Stimulated activated CD8-positive, alpha-beta memory T cell treated with anti-CD3 and anti-CD28 coated beads, Interleukin-4, amount 100 ng/mL, for 48 hours (primary cell): Measurements from ENCODE around the gene OTUD5.

Experiments used
- DNase-seq: peaks from one replicate; pipeline ENCODE4 v3.0.0-alpha.2; 2020

The OTUD5 gene

GRCh38 chrX:48972220-48973164, 15.1 kb upstream of the OTUD5 start:
- peak; percentile 41 for DNase-seq

- DNase-seq: peak; percentile 27
These were observed 14.1 kb upstream of the OTUD5 start, which contains the start of gene KCND1 for GRCh38 chrX:48971249-48972219. Gene KCND1 (minus strand): TSS chrX:48971844. CDS start chrX:48970271, 1,573 bp downstream.

GRCh38 chrX:48969471-48969870, 12.1 kb upstream of the OTUD5 start:
- DNase-seq: no peak

- DNase-seq: no peak
These were observed 11.0 kb upstream of the OTUD5 start for GRCh38 chrX:48968377-48968776.

GRCh38 chrX:48966796-48967579, 9.6 kb upstream of the OTUD5 start:
- DNase-seq: no peak

- DNase-seq: no peak
These were observed 8.6 kb upstream of the OTUD5 start for GRCh38 chrX:48965959-48966358.

GRCh38 chrX:48961585-48962091, 4.2 kb upstream of the OTUD5 start:
- no peak for DNase-seq

- no peak for DNase-seq
These were observed 2.9 kb upstream of the OTUD5 start for GRCh38 chrX:48960291-48960690.

- peak; percentile 37 for DNase-seq
These were observed 1.3 kb upstream of the OTUD5 start for GRCh38 chrX:48958635-48959094.

GRCh38 chrX:48957827-48958634, 624 bp upstream of the OTUD5 start:
- peak; percentile 90 for DNase-seq

- peak; percentile 58 for DNase-seq
These were observed 536 bp downstream of the OTUD5 start for GRCh38 chrX:48956728-48957414.

- DNase-seq: no peak
These were observed 8.8 kb downstream of the OTUD5 start for GRCh38 chrX:48948589-48948988.

GRCh38 chrX:48945517-48946348, 11.7 kb downstream of the OTUD5 start:
- DNase-seq: peak; percentile 58

GRCh38 chrX:48942895-48943294, 14.5 kb downstream of the OTUD5 start:
- no peak for DNase-seq

- peak; percentile 37 for DNase-seq
These were observed 16.9 kb downstream of the OTUD5 start for GRCh38 chrX:48940404-48940955.

GRCh38 chrX:48939524-48940228, 17.7 kb downstream of the OTUD5 start:
- no peak for DNase-seq

- peak; percentile 75 for DNase-seq
These were observed 18.5 kb downstream of the OTUD5 start for GRCh38 chrX:48938721-48939425.
